GM21786 (cell line): ENCODE measurements around the gene RGMA.
"Not testable (repeated sequence)": the region's sequence is repeated elsewhere in the genome, so short reads cannot be mapped to it uniquely, and the experiment has no call there.

Experiments used
- ATAC-seq: cut with Tn5 transposase; IDR thresholded peaks from one replicate; pipeline ENCODE4 v1.9.1; 2021; ENCODE audit not compliant: unreplicated experiment

RGMA gene

DNA sequence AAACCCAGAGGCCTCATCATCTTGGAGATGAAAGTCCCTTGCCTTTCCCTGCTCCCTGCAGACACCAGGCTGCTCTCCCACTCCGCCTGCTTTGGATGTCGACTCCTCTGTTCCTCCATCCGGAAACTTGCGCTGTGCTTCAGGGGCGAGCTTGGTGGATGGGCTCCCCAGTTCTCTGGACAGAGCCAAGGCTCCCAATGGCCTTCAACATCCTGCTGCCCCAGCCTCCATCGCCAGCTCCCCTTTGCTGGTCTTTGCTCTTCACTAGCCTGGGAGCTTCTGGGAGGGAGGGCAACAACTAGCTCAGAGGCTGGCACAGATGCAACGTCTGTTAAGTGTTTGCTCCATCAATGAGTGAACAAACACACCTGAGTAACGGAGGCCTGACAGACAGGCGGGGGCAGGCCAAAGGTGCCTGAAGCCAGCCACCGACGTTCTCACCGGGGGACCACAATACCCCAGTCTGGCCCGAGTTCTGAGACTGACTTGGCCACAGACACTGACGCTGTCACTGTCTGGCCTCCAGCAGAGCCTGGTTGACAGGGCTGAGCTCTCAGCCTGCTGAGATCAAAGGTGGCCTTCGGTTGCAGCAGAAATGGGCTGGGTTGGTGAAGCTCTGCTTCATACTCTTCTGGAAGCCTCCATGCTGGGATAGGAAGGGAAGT, 39.0 kb downstream of the RGMA start:
- no peak for ATAC-seq

- no peak for ATAC-seq
Measured at GRCh38 chr15:93049233-93049632, 39.8 kb downstream of the RGMA start.

GRCh38 chr15:93048759-93049161, 40.3 kb downstream of the RGMA start:
- no peak for ATAC-seq

DNA sequence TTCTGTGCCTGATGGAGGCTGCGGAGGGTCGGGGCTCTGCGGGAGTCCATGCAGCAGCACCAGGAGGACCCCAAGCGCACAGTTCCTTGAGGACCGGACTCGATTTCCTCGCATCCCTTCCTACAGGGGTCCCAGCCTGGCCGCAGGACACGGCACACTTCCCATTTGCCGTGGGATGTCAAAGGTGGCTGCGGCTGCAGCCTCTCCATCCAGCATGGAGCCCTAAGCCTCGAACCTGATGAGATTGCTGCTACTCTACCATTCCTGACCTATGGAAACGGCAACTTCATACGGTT, 40.6 kb downstream of the RGMA start:
- ATAC-seq, result no peak

DNA sequence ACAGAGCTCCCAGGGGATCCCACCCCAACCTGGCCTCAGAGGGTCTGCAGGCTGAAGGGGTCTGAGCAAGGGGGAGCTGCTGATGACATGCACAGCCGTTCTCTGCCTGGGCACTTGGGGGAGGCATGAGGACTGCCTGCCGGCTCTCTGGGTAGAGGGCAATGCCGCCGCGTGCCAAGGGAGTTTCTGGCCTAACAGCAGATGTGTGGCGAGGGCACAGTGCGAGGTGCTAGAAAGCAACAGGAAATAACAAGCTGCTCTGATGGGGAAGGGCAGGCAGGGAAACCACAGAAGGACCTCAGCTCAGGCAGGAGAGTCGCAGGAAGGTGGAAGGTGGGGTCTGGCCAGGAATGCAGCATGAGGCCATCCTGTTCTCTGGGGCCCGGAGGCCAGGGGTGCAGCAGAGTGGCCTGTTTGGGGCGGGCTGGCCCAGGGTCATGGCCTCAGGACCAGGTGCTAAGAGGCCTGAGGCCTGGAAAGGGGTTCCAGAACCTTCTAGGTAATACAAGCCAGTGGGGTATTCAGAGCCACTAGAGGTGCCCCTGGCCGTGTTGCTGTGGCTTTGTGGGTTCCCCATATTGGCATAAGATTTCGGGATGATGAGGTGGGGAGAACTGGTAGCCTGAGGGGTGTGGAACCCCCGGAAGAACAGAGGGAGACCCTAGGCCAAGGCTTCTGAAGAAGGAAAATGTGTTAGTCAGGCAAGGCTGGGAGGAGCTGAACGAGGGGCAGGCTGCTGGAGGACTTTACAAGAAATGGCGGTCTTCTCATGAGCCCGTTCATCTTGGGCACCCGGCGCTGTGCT, 41.2 kb downstream of the RGMA start:
- no peak for ATAC-seq

- no peak for ATAC-seq
Measured at GRCh38 chr15:93046721-93047120, 42.3 kb downstream of the RGMA start.

DNA sequence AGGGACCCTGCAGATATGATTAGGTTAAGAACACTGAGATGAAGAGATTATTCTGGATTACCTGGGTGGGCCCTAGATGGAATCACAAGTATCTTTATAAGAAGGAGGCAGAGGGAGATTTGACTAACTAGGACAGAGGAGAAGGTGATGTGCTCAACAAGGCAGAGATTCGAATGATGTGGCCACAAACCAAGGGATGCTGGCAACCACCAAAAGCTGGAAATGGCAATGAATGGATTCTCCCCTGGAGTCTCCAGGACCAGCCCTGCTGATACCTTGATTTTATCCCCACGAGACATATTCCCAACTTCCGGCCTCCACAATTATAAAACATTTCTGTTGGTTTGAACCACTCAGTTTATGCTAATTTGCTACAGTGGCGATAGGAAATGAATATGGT, 42.9 kb downstream of the RGMA start:
- no peak for ATAC-seq

DNA sequence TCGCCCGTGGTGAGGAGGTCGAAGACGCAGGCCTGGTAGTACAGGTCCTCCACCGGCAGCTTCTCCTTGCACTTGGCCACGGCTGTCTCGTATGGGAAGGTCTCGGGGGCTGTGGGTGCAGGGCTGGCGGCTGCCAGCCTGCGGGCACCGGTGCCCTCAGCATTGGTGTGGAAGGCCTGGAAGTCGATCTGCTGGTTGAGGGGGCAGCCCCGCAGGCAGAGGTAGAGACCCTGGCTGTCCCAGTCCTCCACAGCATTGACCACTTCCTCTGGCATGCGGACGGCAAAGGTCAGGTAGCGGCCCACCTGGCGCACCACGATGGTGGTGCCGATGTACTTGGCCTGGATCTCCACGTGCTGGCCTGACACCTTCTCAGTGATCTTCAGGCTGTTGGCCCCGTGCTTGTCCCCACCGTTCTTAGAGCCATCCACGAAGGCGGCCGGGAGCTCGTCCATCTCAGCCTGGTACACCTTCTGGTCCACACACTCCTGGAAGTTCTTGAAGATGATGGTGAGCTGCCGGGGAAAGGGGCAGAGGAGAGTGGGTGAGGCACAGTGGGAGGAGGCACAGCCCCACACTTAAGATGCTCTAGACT, 43.7 kb downstream of the RGMA start:
- ATAC-seq, result no peak

DNA sequence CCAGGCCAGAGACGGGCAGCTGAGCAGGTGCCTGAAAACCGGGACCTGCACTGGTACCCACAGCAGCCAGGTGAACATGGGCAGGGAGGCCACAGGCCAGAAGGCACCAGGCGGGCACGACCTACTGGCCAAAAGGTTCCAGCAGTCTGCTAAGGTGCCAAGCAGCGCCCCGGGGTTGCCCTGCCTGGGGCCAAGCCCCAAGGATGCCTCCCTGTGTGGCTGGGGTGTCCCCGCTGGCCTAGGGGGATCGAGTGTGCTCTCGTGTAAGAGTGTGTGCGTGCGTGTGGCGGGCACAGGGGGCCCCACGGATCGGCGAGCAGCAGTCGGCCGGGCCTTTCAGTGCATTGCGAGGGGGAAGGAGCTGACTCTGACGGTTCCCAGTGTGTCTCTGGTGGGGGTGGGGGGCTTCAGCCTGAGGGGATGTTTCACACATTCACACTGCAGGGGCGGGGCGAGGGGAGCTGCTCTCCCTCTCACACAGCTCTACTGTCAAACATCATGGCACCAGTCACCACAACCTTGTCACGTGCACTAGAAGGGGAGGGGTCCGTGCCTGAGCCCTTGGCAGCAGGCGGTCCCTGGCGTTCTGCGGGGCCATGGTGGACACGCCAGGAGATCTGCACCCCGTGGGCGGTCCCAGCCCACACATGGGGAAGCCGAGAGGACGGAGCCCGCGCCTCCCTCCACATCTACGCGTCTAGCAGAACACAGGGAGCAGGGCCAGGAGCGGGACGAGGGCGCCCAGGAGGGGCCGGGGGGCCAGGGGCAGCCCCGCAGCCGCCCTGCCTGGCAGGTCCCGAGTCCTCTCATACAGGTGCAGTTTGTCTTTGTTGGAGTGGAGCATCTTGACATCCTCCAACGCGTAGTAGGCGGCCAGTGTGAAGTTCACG, 44.5 kb downstream of the RGMA start:
- ATAC-seq, result no peak

GRCh38 chr15:93043621-93044300, 45.2 kb downstream of the RGMA start:
- ATAC-seq, result no peak

DNA sequence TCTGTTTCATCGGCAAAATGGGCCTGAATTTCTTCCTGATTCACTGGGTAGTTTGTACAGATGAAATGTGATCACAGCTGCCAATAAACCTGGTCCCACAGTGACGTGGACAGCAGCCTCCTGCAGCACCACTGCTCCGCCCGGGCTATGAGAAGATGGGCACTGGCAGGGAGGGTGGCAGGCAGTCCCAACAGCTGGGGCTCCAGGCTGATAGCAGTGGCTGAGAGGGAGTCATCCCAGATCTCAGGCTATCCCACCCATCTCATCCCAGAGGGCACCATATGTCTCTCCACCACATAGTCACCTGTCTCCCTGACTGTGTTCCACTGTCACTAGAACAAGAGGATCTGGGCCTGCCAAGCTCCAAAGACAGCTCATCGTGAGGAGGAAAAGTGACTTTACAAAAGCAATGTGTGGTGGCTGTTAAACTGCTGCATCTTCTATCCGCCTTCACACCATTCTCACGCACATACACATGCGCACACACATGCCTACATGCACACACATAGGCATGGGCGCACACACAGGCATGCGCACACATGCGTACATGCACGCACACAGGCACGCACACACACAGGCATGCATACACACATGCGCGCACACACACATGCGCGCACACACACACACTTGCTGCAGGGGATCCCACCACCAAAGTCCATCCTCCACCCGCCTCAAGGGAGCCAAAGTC, 46.2 kb downstream of the RGMA start:
- ATAC-seq, result no peak

DNA sequence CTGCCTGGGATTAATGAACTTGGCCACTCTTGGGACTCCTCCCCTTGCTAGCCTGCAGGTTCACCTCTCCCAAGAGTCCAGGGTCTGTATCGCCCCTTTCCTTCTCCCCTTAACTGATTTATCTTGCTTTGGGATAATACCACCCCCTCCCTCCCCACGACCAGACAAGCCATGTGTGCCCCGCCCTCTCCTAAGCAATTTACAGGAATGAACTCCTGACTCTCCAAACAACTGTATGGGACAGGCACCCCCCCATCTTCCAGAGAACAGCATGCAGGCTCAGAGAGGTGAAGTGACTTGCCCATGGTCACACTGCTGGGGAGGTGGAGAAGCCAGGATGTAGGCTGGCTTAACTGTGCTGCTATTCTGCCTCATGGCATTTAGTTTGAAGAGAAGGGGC, 46.8 kb downstream of the RGMA start:
- no peak for ATAC-seq

- no peak for ATAC-seq
Measured at GRCh38 chr15:93041159-93041547, 47.9 kb downstream of the RGMA start.

- no peak for ATAC-seq
Measured at GRCh38 chr15:93040288-93041158, 48.5 kb downstream of the RGMA start.

- ATAC-seq, result not testable (repeated sequence)
Measured at GRCh38 chr15:93039562-93040287, 49.3 kb downstream of the RGMA start.

- no peak for ATAC-seq
Measured at GRCh38 chr15:93037820-93038705, 50.9 kb downstream of the RGMA start.

GRCh38 chr15:93036951-93037819, 51.8 kb downstream of the RGMA start:
- no peak for ATAC-seq
